Measurements from ENCODE around the gene NOTO. TPM values are rescaled to one million over a fixed set of nuclear protein-coding genes. Genes with fewer than 3 reads are reported as not detected.

The NOTO gene
- total RNA-seq, 6 donors from 2014 or later = 0.09 to 0.15 (median 0.10) TPM; not detected in 3

DNA sequence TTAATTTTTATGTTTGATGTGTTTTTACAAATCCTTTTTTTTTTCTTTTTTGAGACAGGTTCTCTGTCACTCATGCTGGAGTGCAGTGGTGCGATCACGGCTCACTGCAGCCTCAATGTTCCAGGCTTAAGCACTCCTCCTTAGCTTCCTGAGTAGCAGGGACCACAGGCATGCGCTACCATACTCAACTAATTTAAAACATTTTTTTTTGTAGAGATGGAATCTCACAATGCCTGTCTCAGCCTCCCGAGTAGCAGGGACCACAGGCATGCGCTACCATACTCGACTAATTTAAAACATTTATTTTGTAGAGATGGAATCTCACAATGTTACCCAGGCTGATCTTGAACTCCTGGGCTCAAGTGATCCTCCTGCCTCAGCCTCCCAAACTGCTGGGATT lies 3.2 kb downstream of the NOTO start:
- Histone ChIP-seq H3K36me3 (no peaks in the 10 kb centered on the region), H3K27ac (no peak overlapping the region), H3K4me3 (no peak overlapping the region), H3K4me1 (peaks cover 14 to 17% (median 16%) of the 10 kb centered on the region in 4 donors), H3K9me3 (no peaks in the 10 kb centered on the region), H3K27me3 (peaks cover 0 to 18% (median 15%) of the 10 kb centered on the region in 4 donors)
- 86 to 89% methylated on average over 6 of the region's 6 CpGs for WGBS, 2 donors
- TF ChIP-seq EP300 (IDR thresholded peaks at IDR 0.05) (no peak), POLR2AphosphoS5 (IDR thresholded peaks at IDR 0.05) (no peak), POLR2A (IDR thresholded peaks at IDR 0.05) (no peak), CTCF (IDR thresholded peaks at IDR 0.05) (no peak)
- DNase-seq (no peak), ATAC-seq (ENCODE audit: low FRiP score in 2 of 2) (no peak)

- ATAC-seq (ENCODE audit: low FRiP score in 2 of 2) (no peak), DNase-seq (no peak)
- Histone ChIP-seq H3K4me1 (peaks cover under 1 to 15% (median 11%) of the 10 kb centered on the region in 4 donors), H3K4me3 (no peak overlapping the region), H3K27me3 (peaks cover 0 to 8% (median 3%) of the 10 kb centered on the region in 4 donors), H3K36me3 (no peaks in the 10 kb centered on the region), H3K27ac (no peak overlapping the region), H3K9me3 (no peaks in the 10 kb centered on the region)
- TF ChIP-seq POLR2AphosphoS5 (IDR thresholded peaks at IDR 0.05) = no peak
- no peak for TF ChIP-seq EP300 (IDR thresholded peaks at IDR 0.05)
- no peak for TF ChIP-seq POLR2A (IDR thresholded peaks at IDR 0.05)
- TF ChIP-seq CTCF (IDR thresholded peaks at IDR 0.05) = no peak
- WGBS, 2 donors = 66 to 75% methylated on average over 3 of the region's 3 CpGs
Observed at GRCh38 chr2:73208258-73208657, 5.9 kb downstream of the NOTO start.

DNA sequence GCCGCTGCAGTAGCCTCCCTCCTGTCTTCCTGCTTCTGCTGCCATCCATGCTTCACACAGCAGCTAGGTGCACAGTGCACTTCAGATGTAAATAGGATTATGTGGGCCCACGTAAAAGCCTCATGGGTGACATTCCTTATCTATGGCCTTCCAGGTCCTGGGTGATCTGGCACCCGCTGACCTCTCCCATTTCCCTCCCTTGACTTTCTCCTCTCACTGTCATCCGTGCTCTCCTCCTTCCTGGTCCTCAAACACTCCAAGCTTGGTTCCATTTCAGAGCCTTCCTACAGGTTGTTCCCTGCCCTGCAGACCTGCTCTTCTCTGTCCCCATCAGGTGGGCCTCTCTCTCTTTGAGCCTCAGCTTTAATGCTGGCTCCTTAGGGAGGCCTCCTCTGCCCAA lies 7.6 kb downstream of the NOTO start:
- ATAC-seq (ENCODE audit: low FRiP score in 2 of 2) = no peak
- no peaks in the 10 kb centered on the region for H3K36me3 ChIP-seq
- H3K27me3 ChIP-seq = no peaks in the 10 kb centered on the region
- H3K4me1 ChIP-seq = peaks cover 7 to 27% (median 16%) of the 10 kb centered on the region in 4 donors
- no peak for DNase-seq
- TF ChIP-seq CTCF (IDR thresholded peaks at IDR 0.05) (no peak), EP300 (IDR thresholded peaks at IDR 0.05) (no peak), POLR2A (IDR thresholded peaks at IDR 0.05) (no peak), POLR2AphosphoS5 (IDR thresholded peaks at IDR 0.05) (no peak)
- 80 to 84% methylated on average over 4 of the region's 4 CpGs for WGBS, 2 donors
- H3K27ac ChIP-seq = no peak overlapping the region
- H3K9me3 ChIP-seq = no peaks in the 10 kb centered on the region
- H3K4me3 ChIP-seq = no peak overlapping the region

DNA sequence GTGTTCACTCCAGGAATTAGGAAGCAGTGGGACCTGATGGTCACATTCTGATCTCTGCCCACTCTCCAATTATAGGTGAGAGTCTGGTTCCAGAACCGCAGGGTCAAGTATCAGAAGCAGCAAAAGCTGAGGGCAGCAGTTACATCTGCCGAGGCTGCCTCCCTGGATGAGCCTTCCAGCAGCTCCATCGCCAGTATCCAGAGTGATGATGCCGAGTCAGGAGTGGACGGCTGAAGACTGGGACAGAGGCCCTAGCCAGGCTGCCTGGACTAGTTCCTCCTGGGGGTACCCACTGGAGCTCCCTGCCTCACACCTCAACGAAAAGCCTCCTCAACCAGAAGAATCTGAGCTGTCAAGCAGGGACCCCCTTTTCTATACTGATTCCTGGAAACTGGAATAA lies 8.3 kb downstream of the NOTO start:
- ATAC-seq (ENCODE audit: low FRiP score in 2 of 2) = no peak
- H3K27me3 ChIP-seq = no peaks in the 10 kb centered on the region
- peaks cover 8 to 34% (median 17%) of the 10 kb centered on the region in 4 donors for H3K4me1 ChIP-seq
- no peak overlapping the region for H3K27ac ChIP-seq
- no peak for DNase-seq
- H3K36me3 ChIP-seq = no peaks in the 10 kb centered on the region
- H3K9me3 ChIP-seq = no peaks in the 10 kb centered on the region
- TF ChIP-seq CTCF (IDR thresholded peaks at IDR 0.05) (no peak), POLR2AphosphoS5 (IDR thresholded peaks at IDR 0.05) (no peak)
- WGBS, 2 donors = 56 to 90% methylated on average over 1 to 6 of the region's 6 CpGs
- H3K4me3 ChIP-seq = no peak overlapping the region

GRCh38 chr2:73212098-73212447 lies 9.7 kb downstream of the NOTO start:
- DNase-seq (no peak), ATAC-seq (ENCODE audit: low FRiP score in 2 of 2) (no peak)
- Histone ChIP-seq H3K27ac (peak overlapping the region in 2 of 4 donors; percentile 6 to 32), H3K36me3 (no peaks in the 10 kb centered on the region), H3K4me3 (no peak overlapping the region), H3K27me3 (no peaks in the 10 kb centered on the region), H3K9me3 (no peaks in the 10 kb centered on the region), H3K4me1 (peaks cover 8 to 34% (median 17%) of the 10 kb centered on the region in 4 donors)
- TF ChIP-seq POLR2AphosphoS5 (IDR thresholded peaks at IDR 0.05) (no peak), CTCF (IDR thresholded peaks at IDR 0.05) (no peak), EP300 (IDR thresholded peaks at IDR 0.05) (no peak), POLR2A (IDR thresholded peaks at IDR 0.05) (no peak)
- WGBS, 2 donors = 55 to 66% methylated on average over 7 of the region's 7 CpGs

Measured in upper lobe of left lung (tissue), 6 donors.